GM12801 (cell line): ENCODE data around the gene HPN.

Experiments
- TF ChIP-seq, protein P1 (sequence below): IDR thresholded peaks from one replicate; pipeline ENCODE4 v1.5.1; 2011; ENCODE audit warnings: control low read depth; ENCODE audit not compliant: insufficient read length; ENCODE audit errors: extremely low read depth

Gene HPN

DNA sequence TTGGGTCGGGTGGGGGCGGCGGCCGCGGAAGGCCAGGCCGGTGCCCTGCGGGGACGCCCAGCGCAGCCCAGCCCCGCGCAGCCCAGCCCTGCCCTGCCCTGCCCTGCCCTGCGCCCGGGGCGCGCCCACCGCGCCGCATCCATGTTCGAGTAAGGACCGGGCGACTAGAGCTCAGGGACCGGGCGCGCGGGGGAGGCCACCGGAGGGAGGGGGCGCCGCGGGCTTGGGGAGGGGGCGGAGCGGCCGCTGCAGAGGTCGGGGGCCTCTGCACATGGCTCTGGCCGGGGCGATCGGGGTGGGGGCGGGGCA is 41.2 kb upstream of the HPN start:
- TF ChIP-seq, protein P1, sequence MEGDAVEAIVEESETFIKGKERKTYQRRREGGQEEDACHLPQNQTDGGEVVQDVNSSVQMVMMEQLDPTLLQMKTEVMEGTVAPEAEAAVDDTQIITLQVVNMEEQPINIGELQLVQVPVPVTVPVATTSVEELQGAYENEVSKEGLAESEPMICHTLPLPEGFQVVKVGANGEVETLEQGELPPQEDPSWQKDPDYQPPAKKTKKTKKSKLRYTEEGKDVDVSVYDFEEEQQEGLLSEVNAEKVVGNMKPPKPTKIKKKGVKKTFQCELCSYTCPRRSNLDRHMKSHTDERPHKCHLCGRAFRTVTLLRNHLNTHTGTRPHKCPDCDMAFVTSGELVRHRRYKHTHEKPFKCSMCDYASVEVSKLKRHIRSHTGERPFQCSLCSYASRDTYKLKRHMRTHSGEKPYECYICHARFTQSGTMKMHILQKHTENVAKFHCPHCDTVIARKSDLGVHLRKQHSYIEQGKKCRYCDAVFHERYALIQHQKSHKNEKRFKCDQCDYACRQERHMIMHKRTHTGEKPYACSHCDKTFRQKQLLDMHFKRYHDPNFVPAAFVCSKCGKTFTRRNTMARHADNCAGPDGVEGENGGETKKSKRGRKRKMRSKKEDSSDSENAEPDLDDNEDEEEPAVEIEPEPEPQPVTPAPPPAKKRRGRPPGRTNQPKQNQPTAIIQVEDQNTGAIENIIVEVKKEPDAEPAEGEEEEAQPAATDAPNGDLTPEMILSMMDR, result no peak

DNA sequence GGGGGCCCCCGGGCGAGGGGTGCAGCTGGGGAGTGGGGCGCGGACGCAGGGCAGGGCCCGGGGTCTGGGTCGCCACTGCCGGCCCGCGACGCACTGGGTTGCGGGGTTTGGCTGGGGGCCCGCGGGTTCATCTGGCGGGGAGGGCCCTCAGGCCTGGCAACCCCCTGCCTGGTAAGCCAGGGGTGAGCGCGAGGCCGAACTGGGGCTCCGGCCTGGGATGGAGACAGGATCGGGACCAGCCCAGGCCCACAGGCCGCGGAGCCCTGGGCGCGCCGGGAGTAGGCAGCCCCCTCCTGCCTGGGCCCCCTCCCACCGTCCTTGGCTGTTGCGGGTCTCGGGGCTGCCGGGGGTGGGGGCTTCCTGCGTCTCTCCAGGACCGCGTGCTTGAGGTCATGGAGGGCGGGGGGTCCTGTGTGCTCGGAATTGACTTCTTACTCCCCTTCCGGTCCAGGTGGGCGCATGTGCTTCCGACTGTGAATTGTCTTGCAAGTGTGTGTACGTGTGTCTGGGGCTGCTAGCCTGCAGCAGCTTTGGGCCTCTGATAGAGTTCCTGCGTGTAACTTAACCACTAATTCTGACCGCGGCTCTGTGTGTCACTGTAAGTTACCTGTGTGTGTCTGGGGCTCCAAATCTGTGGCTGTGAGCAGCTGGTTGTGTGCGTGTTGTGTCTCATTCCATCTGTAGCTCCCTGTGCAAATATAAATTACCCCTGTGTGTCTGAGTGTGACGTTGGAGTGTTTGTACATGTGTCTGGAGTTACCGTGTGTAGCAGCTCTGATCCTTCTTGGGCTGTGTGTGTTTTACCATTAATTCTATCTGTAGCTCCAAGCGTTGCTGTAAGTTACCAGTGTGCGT is 40.6 kb upstream of the HPN start:
- TF ChIP-seq, protein P1, result no peak

DNA sequence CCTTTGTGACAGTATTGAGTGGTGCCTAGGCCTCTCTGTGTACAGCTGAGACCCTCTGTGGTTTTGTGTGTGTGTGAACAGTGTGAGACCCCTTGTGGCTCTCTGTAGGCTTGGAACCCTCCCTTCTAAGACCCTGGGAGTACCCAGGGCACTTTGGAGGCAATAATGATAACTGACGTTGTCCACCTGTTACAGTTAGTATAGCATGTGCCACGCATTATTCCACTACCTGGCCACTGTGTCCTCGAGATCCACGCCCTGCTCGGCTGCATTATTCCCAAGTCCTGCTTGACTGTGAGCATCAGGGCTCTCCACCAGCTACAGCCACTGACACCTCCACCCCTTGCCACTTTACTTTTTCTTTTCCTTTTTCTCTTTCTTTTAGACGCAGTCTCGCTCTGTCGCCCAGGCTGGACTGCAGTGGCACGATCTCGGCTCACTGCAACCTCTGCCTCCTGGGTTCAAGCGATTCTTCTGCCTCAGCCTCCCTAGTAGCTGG is 39.4 kb upstream of the HPN start:
- TF ChIP-seq, protein P1, result no peak

DNA sequence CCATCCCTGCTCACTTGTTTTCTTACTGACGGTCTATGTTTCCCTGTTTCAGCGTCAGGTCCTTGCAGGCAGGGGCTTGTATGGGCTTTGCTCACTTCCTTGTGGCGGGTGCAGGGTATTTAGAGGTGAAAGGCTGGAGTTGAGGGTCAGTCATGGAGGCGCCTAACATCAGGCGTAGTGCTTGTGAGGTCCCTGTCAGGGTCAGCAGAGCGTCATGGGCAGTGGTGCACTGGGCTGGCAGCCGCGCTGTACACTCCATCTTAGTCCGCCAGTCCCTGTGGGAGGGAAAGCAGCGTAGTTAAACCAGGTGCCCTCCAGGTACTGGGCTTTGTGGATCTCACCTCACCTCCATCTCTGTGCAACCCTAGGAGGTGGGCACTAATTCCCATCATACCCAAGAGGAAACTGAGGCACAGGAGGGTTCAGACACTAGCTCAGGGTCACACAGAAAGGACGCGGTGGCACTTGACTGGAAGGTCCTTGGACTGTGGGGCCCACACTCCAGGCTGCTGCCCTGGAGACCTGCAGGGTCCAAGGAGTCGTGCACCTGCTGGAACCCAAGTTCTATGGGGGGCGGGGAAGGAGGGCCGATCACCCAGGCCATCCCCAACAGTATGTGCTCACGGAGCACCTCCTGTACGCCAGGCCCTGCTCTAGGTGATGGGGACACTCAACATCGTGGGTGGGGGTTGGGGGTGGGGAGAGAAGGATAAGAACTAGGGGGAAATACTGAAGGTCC is 36.8 kb upstream of the HPN start:
- TF ChIP-seq, protein P1, result no peak

DNA sequence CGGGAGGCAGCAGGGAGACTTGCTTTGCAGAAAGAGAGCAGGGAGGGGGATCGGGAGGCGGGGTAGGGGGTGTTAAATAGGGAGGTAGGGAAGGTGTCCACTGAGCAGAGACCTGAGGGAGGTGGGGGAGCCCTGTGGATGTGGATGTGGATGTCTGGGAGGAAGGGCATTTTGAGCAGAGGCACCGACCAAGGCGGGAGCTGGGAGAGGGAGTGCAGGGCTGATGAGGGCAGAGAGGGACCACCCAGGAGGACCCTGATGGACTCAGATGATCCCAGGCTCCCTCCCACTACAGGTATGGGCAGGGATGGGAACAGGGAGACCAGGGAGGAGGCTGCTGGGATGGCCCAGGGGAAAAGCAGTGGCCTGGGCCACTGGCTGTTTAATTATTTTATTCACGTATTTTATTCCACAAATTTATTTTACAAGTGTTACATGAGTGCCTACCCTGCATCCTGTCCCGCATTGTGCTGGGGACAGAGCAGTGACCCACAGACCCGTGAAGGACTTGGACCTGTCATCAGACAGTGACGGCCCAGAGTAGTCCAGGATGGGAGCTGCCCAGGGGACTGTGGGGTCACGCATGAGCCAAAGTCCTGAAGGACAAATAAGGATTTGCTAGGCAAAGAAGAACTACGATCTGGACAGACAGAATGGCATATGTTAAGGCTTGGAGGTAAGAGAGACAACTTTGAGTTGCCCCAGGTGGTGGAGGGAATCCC is 36.1 kb upstream of the HPN start:
- TF ChIP-seq, protein P1, result no peak

DNA sequence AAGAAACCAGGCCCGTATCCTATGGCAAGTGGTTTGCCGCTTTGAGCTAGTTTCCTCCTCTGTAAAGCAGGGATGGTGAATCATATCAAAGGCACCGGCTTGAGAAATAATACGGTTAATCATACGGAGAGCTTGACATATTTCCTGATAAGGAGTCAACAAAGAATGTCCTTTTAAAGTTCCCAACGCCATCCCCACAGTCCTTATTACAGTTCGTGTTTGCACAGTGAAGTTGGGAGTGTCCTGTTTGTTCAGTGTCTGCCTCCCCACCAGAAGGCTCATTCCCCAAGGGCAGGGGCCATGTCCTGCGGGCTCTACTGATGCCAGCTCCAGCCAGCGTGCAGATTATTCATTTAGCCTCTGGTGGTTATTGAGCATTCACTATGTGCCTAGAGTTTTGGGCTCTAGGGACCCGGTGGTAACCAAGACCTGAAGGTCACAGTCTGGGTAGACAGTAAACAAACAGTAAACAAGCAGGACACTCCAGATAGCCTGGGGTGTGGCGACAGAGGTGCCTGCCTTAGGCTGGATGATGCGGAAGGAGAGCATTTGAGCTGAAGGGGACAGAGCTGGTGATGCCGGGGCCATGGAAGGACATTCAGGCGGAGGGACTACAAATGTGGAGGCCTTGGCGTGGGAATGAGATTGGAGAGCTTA is 35.1 kb upstream of the HPN start:
- TF ChIP-seq, protein P1, result no peak

DNA sequence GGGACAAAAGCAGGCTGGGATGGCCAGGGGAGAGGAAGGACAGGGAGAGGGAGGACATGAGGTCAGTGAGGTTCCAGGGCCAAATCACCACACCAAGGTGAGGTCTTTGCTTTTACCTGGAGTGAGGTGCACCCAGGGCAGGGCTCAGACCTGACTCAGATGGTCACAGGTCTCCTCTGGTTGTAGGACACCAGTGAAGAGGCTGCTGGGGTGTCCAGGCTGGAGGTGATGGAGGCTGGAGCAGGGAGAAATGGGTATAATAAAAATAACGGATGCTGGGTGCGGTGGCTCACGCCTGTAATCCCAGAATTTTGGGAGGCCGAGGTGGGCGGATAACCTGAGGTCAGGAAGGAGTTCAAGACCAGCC is 34.5 kb upstream of the HPN start:
- TF ChIP-seq, protein P1, result no peak
